ENCODE data around the gene USB1.
"Not testable (repeated sequence)": the region's sequence is repeated elsewhere in the genome, so short reads cannot be mapped to it uniquely, and the experiment has no call there.

USB1 gene

DNA sequence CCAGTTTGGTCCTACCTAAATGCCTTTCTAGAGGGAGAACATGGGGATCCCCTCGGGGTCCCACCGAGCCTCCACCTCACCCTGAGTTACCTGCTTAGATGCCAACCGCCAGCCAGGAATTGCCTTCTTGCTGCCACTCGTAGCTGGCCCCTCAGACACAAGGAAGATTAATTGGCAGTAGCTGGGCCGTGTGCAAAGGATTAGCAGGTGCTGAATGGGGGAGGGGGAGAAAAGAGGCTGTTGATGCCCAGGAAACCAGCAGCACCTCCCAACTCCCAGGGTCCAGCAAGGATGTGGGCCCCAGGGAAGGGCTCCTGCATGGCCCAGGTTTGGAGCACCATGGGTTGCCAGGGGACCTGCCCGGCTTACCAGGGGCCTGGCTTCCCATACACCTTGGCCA, 30.2 kb upstream of the USB1 start, which contains the start of gene CNGB1:
CNGB1 (minus strand) TSS at position 159 of the 400 bp plus-strand sequence. CDS start 3,842 bp downstream, outside the sequence.
- no peak for DNase-seq

DNA sequence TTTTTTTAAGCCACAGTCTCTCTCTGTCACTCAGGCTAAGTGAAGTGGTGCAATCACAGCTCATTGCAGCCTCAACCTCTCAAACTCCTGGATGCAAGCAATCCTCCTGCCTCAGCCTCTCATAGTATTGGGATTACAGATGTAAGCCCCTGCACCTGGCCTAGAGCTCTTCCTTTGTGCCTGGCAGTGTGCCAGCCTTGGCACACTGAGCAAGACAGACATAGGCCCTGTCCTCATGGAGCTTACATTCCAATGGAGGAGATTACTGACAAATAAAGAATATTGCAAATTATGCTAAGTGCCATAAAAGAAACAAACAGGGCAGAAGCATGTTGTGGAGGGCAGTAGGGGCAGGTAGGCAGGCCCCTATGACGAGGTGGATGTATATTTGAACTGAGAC, 29.4 kb upstream of the USB1 start:
- DNase-seq: no peak

DNA sequence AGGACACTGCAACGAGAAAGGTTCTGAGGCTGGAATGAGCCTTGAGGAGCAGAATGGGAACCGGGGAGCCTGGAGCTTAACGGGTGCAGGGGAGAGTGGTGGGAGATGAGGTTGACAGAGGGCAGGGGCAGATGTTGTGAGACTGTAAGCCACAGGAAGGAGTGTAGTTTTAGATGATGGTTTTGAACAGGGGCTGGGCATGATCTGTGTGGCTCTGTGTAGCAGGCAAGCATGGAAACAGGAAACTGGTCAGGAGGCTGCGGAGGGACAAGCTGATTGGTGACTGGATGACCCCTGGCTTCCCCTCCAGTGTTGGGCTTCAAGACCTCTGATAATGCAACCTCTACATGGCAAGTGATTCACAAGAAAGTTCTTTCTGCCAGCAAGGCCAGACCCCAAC, 28.9 kb upstream of the USB1 start:
- DNase-seq: no peak

DNA sequence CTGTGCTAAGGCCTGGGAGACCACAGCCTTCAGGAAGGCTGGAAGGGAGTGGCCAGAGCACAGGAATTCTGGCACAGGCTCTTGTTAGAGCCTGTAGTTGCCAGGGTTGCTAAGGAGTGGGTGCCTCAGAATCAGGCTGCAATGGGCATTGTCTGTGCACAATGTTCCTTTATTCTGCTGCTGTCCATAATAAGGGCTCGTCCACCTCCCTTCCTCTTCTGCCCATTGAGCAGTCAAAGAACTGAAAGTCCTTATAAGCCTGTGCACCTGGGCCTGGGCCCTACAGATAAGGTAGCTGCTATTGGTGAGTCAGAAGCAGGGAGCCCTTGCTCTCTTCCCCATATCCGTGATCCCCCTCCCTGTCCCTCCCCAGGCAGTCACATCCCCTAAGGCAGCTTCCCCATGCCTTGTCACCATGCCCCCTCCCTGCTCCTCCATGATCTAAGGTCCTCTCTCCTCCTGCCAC, 24.8 kb upstream of the USB1 start:
- DNase-seq: no peak

DNA sequence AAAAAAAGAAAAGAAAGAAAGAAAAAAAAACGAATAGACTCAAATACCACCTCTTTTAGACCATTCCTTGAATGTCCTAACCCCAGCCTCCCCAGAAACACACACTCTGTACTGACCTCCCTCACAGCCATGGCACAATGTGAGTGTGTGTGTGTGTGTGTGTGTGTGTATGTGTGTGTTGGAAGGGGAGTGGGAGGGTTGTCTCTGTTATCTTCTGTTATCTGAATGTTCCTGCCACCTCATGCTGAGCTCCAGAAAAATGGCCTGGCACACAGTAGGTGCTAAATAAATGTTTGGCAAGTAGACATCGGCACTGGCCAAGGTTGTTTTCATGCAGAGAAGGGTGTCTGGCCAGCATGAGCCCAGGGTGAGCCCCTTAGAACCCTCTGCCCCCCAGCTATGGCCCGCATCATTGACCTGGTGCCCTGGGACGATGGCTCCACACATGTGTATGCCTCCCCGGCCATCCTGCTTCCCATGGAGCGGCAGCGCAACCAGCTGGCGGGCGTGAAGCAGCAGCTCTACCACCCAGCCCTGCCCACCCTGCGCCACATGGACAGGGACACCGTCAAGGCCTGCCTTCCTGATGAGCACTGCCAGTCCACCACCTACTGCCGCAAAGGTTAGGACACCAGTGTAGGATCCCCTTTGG, 23.7 kb upstream of the USB1 start:
- DNase-seq: no peak

DNA sequence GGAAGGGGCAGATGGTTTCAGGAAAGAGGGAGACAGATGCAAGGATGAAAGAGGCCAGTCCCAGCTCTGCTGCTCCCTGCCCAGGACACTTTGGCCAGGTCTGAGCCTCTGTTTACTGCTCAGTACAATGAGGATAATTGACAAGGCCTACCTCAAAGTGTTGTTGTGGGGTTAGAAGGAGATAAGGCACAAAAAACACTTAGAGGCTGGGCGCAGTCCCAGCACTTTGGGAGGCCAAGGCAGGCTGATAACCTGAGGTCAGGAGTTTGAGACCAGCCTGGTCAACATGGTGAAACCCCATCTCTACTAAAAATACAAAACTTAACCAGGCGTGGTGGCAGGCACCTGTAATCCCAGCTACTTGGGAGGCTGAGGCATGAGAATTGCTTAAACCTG, 23.1 kb upstream of the USB1 start:
- not testable (repeated sequence) for DNase-seq

DNA sequence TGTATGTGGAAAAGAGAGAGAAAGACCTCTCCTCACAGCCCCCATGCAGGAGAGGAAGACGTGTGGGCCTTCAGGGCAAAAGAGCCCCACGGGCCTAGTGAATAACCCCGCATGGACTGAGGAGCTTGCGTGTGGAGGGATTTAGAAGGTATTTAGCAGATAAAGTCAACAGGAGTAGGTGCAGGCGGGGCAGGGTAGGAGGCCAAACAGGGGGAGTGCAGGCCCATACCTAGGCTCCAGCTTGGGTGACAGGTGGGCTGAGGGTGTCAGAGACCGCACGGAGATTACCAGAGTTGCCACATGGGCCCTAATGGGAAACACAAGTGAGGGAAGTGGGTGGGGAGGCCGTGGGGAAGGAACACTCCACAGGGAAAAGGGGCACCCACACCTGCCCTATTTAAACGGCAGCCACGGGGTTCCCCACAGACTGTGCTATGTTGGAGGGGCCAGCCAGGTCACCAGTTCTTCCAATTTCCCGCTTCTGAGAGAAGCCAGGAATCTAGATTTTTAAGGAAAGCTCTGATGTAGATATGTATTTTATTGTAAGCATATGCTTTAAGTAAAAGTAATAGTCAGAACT, 22.1 kb upstream of the USB1 start:
- no peak for DNase-seq

DNA sequence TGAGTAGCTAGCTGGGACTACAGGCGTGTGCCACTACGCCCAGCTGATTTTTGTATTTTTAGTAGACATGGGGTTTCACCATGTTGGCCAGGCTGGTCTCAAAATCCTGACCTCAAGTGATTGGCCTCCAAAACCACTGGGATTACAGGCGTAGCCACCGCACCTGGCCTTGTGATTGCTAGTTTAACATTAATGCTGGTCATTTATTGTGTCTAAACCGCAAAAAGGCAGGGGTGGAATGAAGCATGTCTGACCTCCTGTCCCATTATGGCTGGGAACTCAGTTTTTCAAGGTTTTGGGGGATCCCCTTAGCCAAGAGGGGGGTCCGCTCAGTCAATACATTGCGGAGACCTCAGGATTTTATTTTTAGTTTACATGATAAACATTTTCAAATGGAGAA, 19.6 kb upstream of the USB1 start:
- DNase-seq: no peak

DNA sequence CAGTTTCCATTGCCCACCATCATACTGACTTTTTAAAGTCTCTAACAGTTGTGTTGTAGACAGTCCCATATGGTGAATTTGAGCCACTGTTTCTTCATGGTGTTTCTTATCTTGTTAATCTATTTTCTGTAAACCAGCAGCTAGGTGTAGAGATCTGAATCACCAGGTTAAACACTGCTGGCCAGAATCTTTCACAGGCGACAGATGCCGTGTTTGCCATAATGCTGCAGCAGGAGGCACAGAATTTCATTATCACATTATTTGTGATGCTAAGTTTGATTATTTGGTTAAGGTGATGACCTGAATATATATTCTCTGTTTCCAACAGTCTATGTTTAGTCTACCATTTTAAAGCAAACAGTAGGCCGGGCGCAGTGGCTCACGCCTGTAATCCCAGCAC, 18.8 kb upstream of the USB1 start:
- DNase-seq: no peak

DNA sequence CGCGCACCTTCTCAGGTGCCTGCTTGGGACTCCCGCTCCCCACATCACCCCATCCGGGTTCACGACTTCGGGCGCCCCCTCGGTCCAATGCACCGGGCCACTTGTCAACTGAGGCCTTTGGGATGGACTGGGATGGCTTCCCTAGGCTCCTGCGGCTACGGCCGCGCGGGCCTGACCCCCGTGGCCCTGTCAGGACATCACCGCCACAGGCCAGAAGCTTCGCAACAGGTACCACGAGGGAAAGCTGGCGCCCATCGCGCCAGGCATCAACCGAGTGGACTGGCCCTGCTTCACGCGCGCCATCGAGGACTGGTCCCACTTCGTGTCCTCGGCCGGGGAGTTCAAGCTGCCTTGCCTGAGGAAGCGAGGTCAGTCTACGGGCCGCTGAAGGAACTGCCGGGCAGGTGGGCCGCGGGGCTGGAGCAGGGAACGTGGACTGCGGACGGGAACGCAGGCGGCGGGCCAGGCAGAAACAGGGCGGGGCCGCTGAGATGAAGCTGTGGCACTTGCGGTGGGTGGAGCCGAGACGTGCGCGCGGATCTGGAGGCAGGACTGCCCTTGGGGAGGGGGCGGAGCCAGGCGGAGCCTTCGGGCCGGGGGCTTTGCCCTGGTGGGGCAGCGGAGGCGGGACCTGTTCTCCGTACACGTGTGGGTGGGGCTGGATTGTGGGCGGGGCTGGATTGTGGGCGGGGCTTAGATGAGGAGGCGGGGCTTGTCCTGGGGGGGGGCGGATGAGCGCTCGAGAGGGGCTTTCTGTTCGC, 16.6 kb upstream of the USB1 start:
- peak; percentile 90 to 93 for DNase-seq

DNA sequence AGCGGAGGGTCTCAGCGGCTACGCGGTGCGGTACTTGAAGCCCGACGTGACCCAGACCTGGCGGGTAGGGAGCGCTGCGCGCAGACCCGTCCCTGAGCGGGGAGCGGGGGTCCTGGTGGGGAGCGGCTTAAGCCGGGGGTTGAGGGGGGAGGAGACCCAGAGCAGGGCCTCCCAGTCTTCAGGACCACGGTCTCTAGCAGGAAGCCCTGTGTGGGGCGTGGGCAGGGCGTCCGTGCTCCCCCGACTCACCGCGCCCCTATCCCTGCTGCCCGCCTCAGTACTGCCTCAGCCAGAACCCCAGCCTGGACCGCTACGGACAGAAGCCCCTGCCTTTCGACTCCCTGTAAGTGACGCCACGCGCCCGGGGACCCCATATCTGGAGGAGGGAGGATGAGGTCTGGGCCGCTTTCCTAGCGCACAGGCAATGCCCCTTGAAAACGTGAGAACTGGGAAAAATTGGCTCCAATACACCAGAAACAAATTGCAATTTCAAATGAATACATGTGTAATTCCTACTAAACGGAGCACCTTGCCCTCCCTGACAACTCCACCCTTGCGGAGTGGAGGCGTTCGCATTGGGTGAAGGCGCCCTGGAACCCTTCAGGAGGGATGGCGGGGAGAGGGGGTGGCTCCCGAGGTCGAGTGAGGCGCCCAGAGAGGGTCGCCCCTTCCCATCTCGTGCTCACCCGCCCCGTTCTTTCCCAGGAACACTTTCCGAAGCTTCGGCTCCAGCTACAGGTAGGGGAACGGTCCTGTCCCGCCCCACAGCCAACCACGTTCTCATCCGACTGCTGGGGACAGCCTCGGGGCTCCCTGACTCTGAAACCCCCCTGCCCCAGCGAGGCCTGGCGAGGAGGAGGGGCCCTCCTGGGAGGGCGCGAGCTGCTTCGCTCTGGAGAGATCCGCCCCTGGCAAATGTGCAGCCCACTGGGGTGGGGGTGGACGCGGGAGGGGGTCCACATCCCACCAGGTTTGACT, 15.7 kb upstream of the USB1 start:
- no peak for DNase-seq

DNA sequence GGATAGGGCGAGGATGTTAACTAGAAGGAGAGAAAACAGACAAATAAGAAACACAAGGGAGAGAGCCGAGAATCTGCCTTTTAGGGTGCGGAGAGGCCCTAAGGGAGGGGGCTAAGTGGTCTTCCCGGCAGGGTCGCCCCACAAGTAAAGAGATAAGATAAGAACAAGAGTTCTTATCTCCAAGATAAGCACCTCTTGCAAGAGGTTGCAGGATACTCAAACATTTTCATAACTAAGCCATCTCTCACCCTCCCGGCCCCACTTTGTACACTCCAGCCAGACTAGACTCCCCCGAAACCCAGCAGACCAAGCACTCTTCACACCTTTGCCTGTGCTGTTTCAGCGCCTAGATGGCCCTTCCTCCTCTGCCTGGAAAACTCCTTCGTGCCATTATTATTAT, 15.0 kb upstream of the USB1 start:
- no peak for DNase-seq

DNA sequence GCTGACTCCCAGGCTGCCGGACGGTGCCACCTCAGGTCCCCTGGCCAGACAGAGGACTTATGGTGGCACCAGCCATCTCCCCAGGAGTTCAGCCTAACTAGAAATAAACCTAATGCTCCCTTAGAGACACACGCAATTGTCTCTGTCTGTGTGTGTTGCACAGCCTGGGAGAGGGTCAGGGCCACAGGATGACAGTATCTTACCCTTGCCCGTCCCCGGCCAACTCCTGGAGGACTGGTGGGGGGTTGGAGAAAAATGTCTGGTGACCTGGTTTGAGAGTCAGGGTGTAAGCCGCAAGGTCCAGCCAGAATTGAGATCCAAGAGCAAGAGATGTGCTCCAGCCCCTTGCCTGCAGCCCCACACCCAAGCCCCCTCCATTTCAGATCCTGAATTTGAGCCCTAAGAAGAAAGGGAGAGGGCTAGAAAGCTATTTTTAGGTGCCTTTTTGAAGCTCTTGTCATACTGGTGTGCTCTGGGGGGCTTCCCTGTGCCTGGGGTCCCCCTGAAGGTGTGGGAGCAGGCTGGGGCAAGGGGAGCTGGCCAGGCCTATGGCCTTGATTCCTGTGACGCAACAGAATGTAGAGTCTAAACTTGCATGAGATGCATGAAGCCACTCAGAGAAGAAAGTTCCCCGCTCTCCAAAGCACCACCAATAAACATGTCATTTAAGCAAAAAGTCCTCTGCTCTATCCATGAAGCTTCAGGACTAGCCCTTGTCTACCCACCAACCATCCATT, 13.6 kb upstream of the USB1 start:
- DNase-seq: no peak

DNA sequence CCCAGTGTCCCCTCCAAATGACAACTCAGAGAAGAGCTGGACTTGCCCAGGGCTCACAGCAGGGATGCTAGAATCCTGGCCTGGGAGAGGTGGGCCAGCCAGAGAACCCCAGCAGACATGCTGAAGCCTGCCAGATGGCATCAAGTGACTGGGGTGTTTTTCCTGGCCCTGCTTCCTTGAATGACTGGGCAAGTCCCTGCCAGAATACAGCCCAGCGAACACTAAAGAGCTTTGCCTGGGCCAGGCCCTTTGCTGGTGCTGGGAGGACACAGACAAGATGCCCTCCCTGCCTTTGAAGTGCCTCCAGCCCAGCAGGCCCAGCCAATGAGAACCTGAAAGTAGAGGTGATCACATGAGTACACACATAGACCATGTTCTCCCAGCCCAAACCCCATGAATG, 12.3 kb upstream of the USB1 start:
- DNase-seq: no peak

DNA sequence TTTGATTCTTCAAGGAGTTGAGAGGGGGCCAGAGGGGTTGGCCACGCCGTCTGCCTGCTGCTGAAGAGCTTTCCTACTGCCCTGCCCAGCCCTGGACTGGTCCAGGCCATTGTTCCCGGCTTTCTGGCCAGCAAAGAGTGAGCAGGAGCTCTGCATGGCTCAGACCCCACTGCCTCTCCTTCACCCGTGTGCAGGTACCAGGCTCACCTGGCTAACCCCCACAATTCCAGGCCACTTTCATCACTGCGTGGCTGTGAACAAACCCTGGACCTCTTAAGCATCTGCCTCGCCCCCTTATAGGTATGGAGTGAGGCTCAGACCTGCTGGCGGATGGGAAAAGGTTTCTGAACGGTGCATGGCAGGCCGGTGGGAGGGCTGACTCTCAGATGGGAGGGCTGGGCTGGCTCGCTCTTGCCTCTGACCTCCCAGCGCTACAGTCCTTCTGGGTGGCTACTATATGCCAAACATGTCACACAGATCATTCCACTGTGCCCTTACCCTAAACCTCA, 9.6 kb upstream of the USB1 start:
- DNase-seq: no peak

DNA sequence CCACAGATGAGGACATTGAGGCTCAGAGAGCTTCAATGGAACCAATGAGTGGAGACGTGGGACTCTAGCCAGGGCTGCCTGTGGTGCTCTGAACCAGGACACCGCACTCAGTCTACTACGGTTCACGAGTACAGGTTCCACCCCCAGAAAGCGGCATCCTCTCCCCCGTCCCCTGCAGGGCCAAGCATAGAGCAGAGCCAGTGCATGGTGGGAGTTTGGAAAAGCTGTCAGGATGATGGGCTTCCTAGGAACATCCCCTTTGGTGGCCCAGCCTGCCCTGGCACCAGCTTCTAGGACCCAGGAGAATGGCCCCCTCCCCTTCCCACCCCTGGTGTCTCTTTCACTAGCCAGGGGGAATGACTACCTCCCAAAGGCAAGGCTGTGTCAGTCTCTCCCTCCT, 9.1 kb upstream of the USB1 start:
- no peak for DNase-seq

DNA sequence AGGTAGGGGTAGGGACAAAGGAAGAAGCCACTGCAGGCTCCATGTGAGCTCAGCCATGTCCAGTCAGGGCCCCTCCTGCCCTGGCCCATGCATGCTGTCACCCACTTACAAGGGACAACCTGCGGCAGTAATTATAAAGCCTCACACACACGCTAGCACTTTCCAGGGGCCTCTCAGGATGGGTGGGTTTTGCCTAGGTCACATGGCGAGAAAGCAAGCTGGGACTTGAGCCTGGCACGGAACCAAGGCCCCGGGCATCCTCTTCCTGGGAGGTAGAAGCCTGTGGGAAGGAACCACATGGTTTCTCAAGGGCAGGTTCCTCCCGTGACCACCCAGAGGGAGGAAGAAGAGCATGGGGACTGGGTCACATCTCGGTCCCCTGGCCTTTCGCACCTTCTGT, 7.8 kb upstream of the USB1 start:
- no peak for DNase-seq

DNA sequence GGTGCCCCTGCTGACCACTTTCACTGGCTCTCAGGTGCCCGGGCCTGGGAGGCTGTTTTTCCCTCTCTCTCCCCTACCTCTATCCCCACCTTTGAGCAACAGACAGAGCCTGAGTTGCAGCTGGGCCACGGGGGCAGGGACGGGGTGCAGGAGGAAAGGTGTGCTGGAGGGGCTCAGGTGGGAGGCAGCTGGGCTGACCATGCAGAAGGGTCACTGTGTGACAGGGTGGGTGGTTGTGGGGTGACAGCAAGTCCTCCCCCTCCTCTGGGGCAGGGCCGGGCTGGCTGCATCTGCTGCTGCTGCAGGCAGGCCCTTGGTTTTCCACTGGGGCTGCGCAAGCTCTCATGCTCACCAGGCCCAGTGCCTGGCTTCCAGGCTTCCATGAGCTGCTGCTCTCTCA, 7.3 kb upstream of the USB1 start:
- no peak for DNase-seq

DNA sequence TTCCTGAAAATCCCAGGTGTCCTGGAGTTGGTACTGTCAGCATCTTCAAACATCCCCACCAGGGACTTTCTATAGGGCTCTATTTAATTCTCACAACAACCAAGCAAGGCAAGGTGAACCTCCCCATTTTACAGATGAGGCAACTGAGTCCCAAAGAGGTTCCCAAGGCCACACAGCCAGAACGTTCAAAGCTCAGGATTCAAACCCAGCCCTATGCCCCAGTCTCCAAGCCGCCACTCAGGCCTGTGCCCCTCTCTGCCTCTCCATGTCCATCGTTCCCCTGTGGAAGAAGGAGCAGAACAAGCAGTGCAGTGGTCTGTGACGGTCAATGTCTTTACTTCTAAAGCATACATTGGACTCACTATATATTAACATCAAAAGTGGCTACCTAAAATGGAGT, 6.8 kb upstream of the USB1 start:
- no peak for DNase-seq

DNA sequence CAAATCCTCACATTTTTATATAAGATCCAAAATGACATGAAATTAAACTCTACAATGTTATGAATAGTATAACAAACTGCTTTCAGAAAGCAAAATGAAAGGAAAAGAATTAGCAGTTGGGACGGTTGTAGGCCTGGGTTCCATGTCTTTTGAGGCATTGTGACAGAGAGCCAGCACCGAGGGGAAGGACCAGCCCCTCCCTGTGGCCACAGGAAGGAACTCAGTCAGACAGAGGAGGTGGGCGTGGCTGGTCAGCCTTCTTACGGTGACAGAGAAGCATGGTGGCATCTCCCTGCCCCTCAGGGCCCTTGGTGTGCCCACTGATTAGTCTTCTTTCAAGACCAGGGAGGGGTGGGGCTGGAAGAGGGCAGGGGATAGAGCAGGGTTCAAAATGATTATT, 6.4 kb upstream of the USB1 start:
- peak; percentile 45 to 48 for DNase-seq

DNA sequence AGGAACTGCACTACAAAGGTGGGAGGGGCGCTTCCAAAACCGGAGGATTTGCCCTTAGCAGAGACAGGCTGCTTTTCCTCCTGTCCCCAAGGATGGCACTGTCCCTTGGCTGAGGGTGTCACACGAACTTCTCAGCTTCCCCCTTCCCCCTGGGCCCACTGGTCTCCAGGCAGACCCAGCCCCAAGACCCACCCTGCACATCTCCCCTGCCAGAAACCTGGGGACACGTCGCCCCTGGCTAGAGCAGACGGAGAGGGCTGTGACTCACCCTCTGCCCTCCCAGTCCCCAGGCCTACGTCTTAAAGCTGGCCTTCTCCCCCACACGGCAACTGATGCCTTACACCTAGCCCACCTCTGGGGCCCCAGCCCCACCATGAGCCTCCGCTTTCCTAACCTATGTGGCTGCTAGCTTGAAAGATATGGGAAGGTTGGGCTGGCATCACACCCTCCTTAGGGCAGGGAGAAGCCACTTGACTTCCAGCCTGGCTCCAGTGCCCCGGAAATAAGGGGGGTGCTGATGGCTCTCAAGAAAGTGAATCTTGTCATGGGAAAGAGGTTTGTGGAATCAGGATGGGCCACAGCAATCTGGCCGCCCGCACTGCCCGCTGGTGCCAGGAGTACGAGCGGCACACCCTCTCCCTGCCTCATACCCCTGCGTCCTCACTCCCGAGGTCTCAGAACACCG, 5.3 kb upstream of the USB1 start:
- DNase-seq: no peak
